Skeletal muscle tissue (tissue), 5 donors: ENCODE results near the gene ANXA4. TPM values are rescaled to one million over a fixed set of nuclear protein-coding genes. Genes with fewer than 3 reads are reported as not detected.

ENCODE experiments used
- H3K27ac ChIP-seq: one replicate; pipeline ENCODE4 v1.7.0; 2013; ENCODE audit warnings: mild to moderate bottlenecking, low read depth, low read length, inconsistent platforms
- H3K27me3 ChIP-seq, 3 donors: one replicate each; pipeline ENCODE4 v1.7.0; 2013; ENCODE audit warnings: low read length in 3 of 3; ENCODE audit not compliant: control insufficient read depth in 3 of 3, insufficient read depth in 3 of 3
- H3K36me3 ChIP-seq, 3 donors: one replicate each; pipeline ENCODE4 v1.7.0; 2013; ENCODE audit warnings: low read length in 3 of 3; ENCODE audit not compliant: control insufficient read depth in 3 of 3, insufficient read depth in 3 of 3
- H3K4me1 ChIP-seq, 3 donors: one replicate each; pipeline ENCODE4 v1.7.0; 2013; ENCODE audit warnings: low read length in 3 of 3, mild to moderate bottlenecking in 3 of 3; ENCODE audit not compliant: control insufficient read depth in 3 of 3, insufficient read depth in 3 of 3
- H3K4me3 ChIP-seq, 3 donors: one replicate each; pipeline ENCODE4 v1.7.0; 2013; ENCODE audit warnings: low read length in 3 of 3
- H3K9ac ChIP-seq, 3 donors: one replicate each; pipeline ENCODE4 v1.7.0; 2013; ENCODE audit warnings: low read length in 3 of 3, mild to moderate bottlenecking in 3 of 3, moderate library complexity in 2 of 3, low read depth in 1 of 3
- H3K9me3 ChIP-seq, 3 donors: one replicate each; pipeline ENCODE4 v1.7.0; 2013; ENCODE audit warnings: low read length in 3 of 3; ENCODE audit not compliant: control insufficient read depth in 3 of 3
- small RNA-seq: library from RNA; depleted of rRNA; stranded (forward); fragments of <200 nt; gene quantifications from one replicate; pipeline ENCODE3, GENCODE V24; 2014
- total RNA-seq: library from RNA; depleted of rRNA; stranded (reverse); fragments of >200 nt; gene quantifications from one replicate; pipeline ENCODE4 v1.2.3, GENCODE V29; 2014
- donor health status: Osteomylitis.

Gene ANXA4
- total RNA-seq, 1 donor from 2014 or later = 18.8 TPM

DNA sequence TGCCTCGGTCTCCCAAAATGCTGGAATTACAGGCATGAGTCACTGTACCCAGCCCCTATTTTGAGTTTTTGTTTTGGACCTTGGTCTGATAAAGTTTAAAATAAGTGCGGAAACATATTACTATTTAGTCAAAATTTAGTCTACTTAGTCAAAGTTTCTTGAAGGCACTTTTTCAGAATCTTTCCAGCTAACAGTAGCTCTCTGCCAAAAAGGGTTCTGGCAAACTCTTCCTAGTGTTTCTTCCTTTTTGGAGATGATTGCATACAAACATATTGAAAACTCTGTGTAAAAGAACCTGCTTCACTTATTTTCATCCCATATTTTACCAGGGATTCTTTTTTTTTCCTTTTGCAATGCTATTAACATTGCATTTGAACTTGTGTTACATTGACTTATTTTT lies 116.3 kb downstream of the ANXA4 start:
- no peaks in the 10 kb centered on the region for H3K9me3 ChIP-seq
- no peak overlapping the region for H3K4me3 ChIP-seq
- H3K27me3 ChIP-seq = no peaks in the 10 kb centered on the region
- H3K4me1 ChIP-seq = peaks cover 0 to 3% (median 0%) of the 10 kb centered on the region in 3 donors
- H3K9ac ChIP-seq = no peak overlapping the region
- no peak overlapping the region for H3K27ac ChIP-seq
- peaks cover 3 to 8% (median 3%) of the 10 kb centered on the region in 3 donors for H3K36me3 ChIP-seq

DNA sequence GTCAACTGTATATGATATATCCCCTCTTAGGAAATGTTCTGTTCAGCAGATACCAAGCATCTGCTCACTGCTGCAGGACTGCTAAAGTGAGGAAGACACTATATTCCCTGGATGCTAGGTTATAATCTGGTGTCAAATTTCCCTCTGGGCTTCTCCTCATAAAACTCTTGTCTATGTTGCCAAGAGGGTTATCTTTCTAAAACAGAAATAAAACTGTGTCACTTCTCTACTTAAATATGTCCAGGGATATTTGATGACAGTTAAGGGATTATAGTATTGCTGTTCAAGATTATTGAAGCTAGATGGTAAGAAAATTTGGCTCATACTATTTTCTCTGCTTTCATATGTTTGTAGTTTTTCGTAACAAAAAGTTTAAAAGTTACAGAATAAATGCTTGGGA lies 121.4 kb downstream of the ANXA4 start:
- Histone ChIP-seq H3K27me3 (no peaks in the 10 kb centered on the region), H3K36me3 (peaks cover 9 to 28% (median 17%) of the 10 kb centered on the region in 3 donors)

More for the DNA sequence above, 121.4 kb downstream of the ANXA4 start:
- Histone ChIP-seq H3K4me3 (no peak overlapping the region), H3K4me1 (peaks cover 0 to 4% (median 0%) of the 10 kb centered on the region in 3 donors), H3K9ac (no peak overlapping the region), H3K27ac (no peak overlapping the region), H3K9me3 (no peaks in the 10 kb centered on the region)

Small RNA genes within 50 kb of the gene (small RNA-seq; reads per million reads assigned to genes)
- gene RPL23AP92 = not detected

Other genes starting within 250 kb of the ANXA4 start
- gene AAK1, start 98.4 kb upstream of the ANXA4 start, total RNA-seq = 17.7 TPM
- 7.8 TPM for gene GMCL1, start 87.5 kb downstream of the ANXA4 start, total RNA-seq
- gene SNRNP27, start 151.8 kb downstream of the ANXA4 start, total RNA-seq = 31.8 TPM
- gene MXD1, start 173.0 kb downstream of the ANXA4 start, total RNA-seq = 2.1 TPM
- gene ASPRV1, start 219.5 kb downstream of the ANXA4 start, total RNA-seq = 1.6 TPM